Mononuclear cell (primary cell): ENCODE measurements around the gene SYTL2. TPM values are rescaled to one million over a fixed set of nuclear protein-coding genes. Genes with fewer than 3 reads are reported as not detected.
"Not testable (repeated sequence)": the region's sequence is repeated elsewhere in the genome, so short reads cannot be mapped to it uniquely, and the experiment has no call there.

Experiments used
- H3K27me3 ChIP-seq: 2 replicates; pipeline ENCODE4 v1.6.0; 2011; ENCODE audit warnings: low read length, control low read depth; ENCODE audit not compliant: insufficient read depth
- H3K4me1 ChIP-seq: 2 replicates; pipeline ENCODE4 v1.5.1; 2011; ENCODE audit warnings: mild to moderate bottlenecking, low read length, control low read depth; ENCODE audit not compliant: insufficient read depth
- H3K4me3 ChIP-seq: 2 replicates; pipeline ENCODE4 v1.5.1; 2011; ENCODE audit warnings: mild to moderate bottlenecking, low read length, moderate library complexity
- H3K9me3 ChIP-seq: 2 replicates; pipeline ENCODE4 v1.5.1; 2011; ENCODE audit warnings: low read depth, mild to moderate bottlenecking, control low read depth, low read length
- total RNA-seq: library from RNA; depleted of rRNA; stranded (reverse); fragments of >200 nt; gene quantifications from one replicate; pipeline ENCODE4 v1.2.3, GENCODE V29; 2012

Gene SYTL2
- total RNA-seq, 1 donor, result 26.6 TPM

DNA sequence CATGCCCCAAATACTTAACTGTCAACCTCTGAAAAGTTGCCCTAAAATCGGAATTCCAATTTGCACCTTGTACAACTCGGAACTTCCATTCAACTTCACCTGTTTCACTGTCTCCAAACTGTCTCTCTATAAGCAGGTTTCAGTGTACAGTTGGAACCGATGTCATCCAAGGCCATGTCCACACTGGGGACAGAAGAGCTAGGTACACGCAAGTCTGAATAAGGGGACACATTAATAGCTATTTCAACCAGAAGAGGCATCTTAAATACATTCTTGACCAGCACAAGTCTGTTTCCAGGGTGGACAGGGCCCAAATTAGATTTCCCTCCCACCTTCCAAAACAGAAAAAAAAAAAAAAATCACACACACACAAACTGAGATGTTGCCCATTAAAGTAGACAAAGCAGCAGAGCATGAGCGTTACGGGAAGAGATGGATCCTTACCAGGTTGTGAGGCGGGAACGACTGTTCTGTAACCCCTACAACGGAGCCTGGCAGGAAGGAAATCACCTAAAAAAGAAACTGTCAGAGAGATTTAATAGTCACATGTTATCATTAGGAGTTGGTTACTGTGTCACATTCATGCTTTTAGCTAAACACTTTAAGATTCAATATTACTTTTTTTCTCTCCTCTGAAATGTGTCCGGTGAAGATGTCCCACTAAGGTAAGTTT lies 147.7 kb downstream of the SYTL2 start:
- no peaks in the 10 kb centered on the region for H3K9me3 ChIP-seq
- no peaks in the 10 kb centered on the region for H3K27me3 ChIP-seq
- H3K4me1 ChIP-seq, result peaks cover 16% of the 10 kb centered on the region
- H3K4me3 ChIP-seq, result peak overlapping the region; percentile 83

DNA sequence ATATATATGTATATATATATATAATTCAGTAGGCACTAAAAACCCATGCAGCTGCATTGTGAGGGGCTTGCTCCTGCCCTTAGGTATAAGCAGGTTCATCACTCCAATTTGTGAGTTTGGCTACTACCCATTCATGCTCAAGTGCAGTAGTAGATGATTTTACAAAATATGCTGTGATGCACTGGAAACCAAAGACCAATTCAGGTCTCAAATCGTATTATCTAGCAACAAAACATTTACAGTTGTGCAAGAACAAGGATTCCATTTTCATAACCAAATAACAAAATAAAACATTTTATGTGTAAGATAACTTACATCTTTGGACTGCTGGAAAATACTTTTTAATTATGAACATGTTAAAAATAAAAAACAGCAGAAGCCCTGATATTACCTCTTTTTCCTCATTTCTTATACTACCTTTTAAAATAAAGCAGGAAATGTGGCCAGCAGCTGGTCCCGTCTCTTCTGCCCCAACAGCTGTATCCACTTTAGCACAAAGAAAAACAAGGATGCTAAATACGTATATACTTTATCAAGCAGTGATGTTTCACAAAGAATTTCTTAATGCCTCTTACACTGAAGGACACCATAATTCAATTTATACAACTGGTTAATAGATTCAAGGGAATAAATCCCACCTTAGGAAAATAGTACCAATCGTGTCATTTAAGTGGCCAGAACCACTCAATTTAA lies 148.8 kb downstream of the SYTL2 start:
- H3K4me3 ChIP-seq, result no peak overlapping the region
- no peaks in the 10 kb centered on the region for H3K27me3 ChIP-seq
- peaks cover 16% of the 10 kb centered on the region for H3K4me1 ChIP-seq
- no peaks in the 10 kb centered on the region for H3K9me3 ChIP-seq

DNA sequence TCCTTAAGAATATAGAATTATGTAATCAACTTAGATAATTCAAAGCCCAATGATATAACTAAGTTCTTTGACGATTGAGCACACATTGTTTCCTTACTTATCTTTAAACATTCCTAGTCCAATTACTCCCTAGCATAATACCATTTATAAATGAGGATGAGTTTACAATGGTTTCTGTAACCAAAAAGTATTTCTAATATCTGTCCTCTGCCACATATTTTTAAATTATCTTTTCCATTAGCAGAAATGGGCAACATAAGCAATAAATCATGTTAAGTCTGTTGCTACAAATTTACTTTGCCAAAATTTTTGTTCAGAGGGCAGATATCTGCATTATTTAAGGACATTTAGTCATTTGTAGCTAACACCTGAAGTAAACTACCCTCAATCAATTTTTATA lies 152.8 kb downstream of the SYTL2 start:
- Histone ChIP-seq H3K9me3 (no peaks in the 10 kb centered on the region), H3K4me1 (peaks cover 11% of the 10 kb centered on the region), H3K27me3 (no peaks in the 10 kb centered on the region), H3K4me3 (no peak overlapping the region)

DNA sequence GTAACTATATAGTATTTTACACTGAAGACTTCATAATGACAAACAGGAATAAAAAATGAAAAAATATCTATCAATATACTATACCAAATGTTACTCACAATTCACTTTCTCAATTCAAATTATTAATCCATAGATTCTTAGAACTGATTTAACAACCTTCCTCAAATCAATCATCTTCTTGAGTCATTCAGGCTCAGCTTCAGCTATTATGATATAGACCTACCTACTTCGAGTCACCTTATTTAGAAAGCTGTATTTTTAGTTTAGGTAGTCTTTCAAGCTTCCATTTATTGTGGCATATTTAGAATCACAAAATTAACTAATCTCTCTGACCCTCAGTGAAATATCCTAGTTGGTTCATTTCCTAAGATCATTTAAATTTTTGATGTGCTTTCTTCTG lies 154.2 kb downstream of the SYTL2 start:
- H3K9me3 ChIP-seq, result no peaks in the 10 kb centered on the region
- H3K4me1 ChIP-seq, result no peaks in the 10 kb centered on the region
- no peaks in the 10 kb centered on the region for H3K27me3 ChIP-seq
- no peak overlapping the region for H3K4me3 ChIP-seq

DNA sequence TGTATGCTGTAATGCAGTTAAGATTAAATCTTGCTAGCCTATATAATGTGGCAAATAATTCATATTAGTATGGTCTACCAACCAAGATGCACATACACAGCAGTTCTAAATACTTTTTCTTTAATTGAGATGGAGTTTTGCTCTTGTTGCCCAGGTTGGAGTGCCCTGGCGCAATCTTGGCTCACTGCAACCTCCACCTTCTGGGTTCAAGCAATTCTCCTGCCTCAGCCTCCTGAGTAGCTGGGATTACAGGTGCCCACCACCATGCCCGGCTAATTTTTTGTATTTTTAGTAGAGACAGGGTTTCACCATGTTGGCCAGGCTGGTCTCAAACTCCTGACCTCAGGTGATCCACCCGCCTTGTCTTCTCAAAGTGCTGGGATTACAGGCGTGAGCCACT lies 156.6 kb downstream of the SYTL2 start:
- not testable (repeated sequence) for H3K4me3 ChIP-seq, H3K4me1 ChIP-seq, H3K27me3 ChIP-seq, H3K9me3 ChIP-seq

DNA sequence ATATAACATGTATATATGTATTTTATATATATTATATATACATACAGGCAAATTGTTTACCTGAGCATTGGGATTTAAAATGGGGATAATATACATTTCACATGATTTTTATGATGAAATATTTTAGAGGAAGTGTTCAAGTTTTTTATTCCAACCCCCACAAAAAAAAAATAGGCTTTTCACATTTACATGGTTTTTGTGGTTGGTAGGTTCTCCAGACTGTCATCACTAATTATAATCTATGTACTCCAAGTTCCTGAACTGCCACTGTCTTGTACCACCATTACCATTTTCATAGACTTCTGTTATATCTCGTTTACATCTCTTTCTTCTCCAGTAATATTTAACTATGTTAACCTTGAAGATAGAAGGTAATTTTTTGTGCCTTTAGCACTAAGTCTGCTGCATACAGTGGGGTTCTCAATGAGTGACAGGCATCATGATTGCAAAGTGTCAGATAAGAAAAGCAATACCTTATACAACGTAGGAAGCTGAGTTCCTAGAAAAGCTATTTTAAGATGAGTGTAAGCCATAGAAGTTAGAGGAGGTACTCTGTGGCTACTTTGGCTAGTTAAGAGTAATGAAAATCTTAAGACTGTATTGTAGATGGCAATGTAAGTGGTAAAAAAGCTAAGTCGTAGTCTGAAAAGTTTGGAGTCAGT lies 158.0 kb downstream of the SYTL2 start:
- peaks cover 6% of the 10 kb centered on the region for H3K4me1 ChIP-seq
- H3K27me3 ChIP-seq, result no peaks in the 10 kb centered on the region
- no peaks in the 10 kb centered on the region for H3K9me3 ChIP-seq
- H3K4me3 ChIP-seq, result no peak overlapping the region

DNA sequence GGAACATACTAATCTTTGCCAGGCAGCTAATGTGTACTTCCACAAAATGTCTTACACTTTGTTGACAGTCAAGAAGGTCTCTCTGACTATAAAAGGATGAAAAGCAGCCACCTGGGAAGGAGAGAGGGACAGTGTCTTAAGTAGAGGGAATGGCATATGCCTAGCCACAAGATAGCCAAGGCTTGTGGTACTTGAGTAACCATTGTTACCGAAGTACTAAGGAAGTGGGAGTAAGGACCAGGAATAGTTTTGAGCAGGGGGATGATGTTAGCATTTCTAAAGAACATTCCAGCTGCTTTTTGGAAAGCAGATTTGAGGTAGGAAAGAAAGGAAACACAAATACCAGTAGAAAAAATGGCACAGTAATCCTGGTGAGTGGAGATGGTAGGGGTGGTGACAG lies 159.8 kb downstream of the SYTL2 start:
- peaks cover 13% of the 10 kb centered on the region for H3K4me1 ChIP-seq
- H3K27me3 ChIP-seq, result no peaks in the 10 kb centered on the region
- H3K9me3 ChIP-seq, result no peaks in the 10 kb centered on the region
- H3K4me3 ChIP-seq, result no peak overlapping the region

DNA sequence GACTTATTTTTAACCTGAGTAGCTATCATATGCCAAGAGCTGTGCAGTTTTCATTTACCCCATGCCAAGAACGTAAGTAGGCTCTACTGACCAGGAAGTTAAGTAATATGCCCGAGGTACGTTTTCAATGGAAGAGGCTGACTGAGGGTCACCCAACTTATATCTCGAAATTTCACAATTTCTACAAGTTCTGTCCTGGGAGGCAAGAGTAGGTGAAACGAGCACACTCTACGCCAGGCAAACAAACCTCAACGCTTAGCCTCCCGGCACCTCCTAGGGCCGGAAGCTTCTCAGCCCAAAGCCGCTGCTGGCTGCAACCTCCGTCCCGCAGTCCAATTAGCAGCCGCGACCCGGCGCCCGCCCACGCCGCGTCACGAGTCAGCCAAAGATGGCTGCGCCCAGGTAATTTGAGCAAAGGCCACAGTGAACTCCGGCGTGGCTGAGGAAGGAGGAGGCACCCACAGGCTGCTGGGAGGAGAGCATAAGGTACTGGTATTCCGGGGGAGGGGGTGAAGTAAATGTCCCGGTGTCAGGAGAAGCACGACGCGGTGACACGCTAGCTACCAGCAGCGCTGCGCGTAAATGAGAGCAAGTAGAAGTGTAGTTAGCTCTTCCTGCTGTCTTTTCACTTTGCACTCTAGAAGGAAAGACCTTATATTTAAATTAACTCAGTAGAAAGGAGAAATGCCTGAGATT lies 163.2 kb downstream of the SYTL2 start, which contains the start of gene TMEM126A:
TMEM126A (plus strand) TSS at position 364 of the 696 bp plus-strand sequence. CDS start 2,289 bp downstream, outside the sequence.
- H3K27me3 ChIP-seq, result peaks cover 25% of the 10 kb centered on the region
- H3K4me1 ChIP-seq, result peaks cover 13% of the 10 kb centered on the region
- peak within 1 kb of the TSS; percentile 87 for H3K4me3 ChIP-seq
- H3K9me3 ChIP-seq, result no peaks in the 10 kb centered on the region

DNA sequence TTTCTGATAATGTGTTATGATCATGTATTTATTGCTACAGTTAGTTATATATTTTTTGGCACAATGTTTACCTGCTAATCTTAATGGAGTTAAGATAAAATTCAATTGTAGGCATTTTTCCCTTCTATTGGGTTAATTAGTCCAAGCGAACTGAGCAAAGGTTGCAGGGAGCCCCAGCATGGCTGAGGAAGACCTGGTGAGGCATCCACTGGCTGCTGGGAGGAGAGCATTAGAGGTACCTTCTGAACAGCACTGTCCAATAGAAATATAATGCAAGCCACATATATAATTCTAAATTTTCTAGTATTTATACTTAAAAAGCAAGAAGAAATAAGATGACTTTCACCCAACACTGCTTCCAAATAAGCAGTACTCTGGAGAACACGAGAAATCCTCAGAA lies 163.9 kb downstream of the SYTL2 start:
- Histone ChIP-seq H3K4me3 (peak overlapping the region; percentile 87), H3K4me1 (peaks cover 13% of the 10 kb centered on the region)

More for the DNA sequence above, 163.9 kb downstream of the SYTL2 start:
- Histone ChIP-seq H3K9me3 (no peaks in the 10 kb centered on the region), H3K27me3 (peaks cover 30% of the 10 kb centered on the region)

Other genes starting within 250 kb of the SYTL2 start
- 1.6 TPM for gene DLG2, start 183.8 kb downstream of the SYTL2 start, total RNA-seq
- gene TMEM126B, start 182.5 kb downstream of the SYTL2 start, total RNA-seq, result 20.3 TPM
- gene TMEM126A, start 163.2 kb downstream of the SYTL2 start, total RNA-seq, result 14.4 TPM
- gene CREBZF, start 146.0 kb downstream of the SYTL2 start, total RNA-seq, result 55.2 TPM
- not detected for gene CCDC89, start 124.9 kb downstream of the SYTL2 start, total RNA-seq
- under 0.01 TPM for gene CCDC83, start 44.2 kb upstream of the SYTL2 start, total RNA-seq